Dermis microvascular lymphatic vessel endothelial cell (primary cell): ENCODE data around the gene ERRFI1. TPM values are rescaled to one million over a fixed set of nuclear protein-coding genes. Genes with fewer than 3 reads are reported as not detected.

Experiments used
- DNase-seq, 2 donors: peaks; one replicate each; pipeline versions ENCODE4 v3.0.0 to v3.0.0-alpha.2; 2010; ENCODE audit warnings: low read depth in 2 of 2
- total RNA-seq: library from RNA; depleted of rRNA; stranded (reverse); fragments of >200 nt; gene quantifications from 2 replicates; pipeline ENCODE4 v1.2.1, GENCODE V29; 2014

Gene ERRFI1
- total RNA-seq, 1 donor from 2014 or later: 31.8 TPM

DNA sequence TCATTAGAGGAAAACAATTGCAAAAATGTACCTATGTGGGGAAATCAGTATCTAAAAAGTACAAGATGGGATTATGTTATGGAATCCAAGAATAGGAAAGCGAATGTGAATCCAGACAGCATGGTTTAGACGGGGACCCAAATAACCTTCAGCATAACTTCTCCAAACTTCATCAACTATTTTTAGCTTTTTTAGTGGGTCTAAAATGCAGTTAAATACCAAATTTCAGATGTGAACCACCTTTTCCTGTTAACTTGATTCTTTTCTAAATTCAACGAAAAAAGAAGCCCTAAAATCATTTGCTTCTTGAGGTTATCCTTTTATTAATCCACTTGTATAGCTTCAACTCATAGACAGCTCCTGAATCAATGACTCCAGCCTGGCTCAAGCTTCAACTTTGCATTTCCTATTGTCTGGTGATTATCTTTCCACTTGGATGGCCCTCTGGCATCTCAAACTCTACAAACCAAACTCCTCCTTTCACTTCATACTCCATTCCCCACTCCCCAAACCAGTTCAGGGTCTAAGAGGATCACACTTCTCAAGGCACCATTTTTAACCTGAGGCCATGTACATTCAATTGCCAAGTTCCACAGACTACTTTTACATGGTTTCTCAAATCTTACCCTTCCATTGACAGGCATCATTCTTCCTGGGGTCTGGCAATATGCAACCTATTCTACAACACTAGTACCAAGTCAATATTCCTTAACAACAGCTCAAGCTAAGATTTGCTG, 7.4 kb downstream of the ERRFI1 start:
- no peak for DNase-seq

DNA sequence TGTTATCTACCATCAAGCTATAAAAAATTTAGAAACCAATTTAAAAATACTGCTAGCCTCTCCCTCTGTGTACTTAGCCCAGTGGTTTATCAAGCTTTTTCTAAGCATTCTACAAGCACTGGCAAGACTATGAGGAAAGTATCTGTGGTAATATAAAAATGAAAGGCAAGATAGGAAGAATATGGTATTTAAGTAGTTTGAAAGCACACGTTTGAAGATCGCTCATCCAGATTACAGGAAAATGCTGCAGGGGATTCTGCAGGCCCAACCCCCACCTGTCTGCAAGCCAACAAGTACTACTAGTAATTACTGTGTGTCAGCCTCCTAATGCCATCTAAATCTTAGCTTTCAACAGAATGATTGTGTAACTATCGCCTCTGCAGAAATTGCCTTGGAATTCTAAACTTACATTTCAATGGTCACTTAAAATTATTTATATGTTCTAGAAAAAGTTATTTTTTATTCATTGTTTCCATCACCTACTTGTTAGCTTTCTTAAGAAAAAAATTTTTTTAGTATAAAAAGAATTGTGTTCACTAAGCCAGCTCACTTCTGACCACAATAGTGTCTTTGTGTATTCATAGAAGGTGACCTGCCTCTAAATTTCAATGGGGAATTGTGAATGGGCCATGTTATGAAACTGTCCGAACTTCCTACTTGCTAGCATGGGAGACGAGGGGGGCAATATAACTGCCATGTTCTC, 8.5 kb downstream of the ERRFI1 start:
- no peak for DNase-seq

DNA sequence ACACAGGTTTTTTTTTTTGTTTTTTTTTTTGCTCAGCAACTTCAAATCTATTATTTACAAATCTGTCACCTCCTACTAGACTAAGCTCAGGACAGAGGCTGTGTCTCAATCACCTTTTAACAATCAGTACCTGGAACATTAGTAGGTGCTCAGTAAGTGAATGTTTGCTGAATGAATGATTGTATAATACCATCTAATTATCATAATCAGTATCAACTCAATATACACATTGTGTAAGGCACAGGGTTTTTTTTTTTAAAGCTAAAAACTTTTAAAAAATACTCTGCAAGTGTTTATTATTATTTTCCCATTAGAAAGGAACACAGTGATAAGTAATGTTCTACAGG, 9.2 kb downstream of the ERRFI1 start:
- no peak for DNase-seq

DNA sequence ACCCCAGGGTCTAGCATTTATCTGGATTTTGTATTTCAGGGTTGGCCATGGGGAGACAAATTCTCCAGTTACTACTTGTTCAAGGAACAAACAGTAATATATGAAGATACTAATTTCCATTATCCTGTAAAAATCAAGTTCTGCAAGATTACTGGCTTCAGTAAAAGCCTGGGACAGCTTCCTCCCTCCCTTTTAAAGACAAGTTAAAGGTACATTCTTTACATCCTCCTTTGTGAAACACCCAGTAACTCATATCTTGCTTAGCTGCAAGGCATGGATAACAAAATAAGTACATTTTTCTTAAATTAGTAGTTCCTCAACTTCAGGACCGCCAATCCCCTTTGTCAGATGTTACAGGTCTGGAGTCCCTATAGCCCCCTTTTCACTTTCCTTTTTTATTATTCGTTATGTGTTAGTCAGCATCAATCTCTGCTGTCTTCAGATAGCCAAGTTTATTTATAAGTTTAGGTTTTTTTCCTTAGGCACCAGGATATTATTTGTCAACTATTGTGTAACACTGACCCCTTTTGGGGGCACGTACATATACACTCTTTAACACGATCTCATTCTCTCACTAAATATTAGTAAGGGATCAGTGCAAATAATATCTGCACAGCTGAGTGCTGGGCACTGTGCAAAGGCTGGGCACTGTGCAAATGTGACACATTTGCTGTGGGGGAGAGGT, 9.8 kb downstream of the ERRFI1 start:
- DNase-seq: no peak

DNA sequence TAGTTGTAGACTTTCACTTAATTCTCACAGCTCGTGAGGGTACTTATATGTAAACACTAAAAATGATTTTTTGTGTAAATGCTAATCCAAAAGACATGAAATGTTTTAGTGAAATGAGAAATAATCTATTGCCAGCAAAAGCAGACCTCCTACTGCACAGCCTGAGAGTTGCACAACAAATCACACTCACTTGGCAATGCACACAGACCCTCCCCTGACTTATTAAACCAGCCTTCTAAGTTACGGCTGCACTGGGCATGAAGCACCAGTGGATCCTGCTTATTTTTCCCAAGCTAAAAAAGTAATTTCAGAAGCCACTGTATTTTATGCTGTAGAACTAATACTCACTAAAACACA, 10.3 kb downstream of the ERRFI1 start:
- DNase-seq: no peak

DNA sequence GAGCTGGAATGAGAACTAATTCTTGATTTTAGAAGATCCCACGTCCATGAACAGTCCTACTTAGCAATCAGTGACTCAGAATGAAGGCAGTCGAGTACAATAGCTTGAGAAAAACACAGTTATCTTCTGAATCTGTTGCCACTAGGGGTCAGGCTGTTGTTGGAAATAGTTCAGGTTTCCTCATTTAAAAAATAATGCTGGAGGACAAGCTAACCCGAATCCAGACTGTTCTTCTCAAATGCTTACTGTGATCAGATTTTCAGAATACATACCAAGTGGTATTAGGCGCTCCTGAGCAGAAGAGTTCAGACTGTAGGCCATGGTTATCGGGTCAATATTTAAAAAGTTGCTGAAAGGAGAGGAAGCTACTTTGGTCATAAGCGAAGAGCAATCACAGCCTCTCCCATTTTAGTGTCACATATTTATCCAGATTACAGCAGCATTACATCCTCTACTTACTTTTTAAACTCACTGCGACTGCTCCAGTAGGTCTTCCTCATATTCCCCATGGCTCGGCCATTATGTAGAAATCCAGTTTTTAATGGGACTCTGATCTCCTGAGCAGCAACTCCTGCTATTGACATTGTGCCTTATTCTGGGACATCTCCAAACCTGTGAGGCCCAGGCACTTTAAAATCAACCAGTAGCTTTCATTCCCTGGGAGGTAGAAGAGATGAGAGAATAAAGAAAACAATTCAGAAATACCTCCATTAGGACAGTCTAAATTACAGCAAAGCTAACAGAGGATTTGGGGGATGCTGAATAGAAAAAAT, 10.9 kb downstream of the ERRFI1 start:
- DNase-seq: peak; percentile 47 to 88

DNA sequence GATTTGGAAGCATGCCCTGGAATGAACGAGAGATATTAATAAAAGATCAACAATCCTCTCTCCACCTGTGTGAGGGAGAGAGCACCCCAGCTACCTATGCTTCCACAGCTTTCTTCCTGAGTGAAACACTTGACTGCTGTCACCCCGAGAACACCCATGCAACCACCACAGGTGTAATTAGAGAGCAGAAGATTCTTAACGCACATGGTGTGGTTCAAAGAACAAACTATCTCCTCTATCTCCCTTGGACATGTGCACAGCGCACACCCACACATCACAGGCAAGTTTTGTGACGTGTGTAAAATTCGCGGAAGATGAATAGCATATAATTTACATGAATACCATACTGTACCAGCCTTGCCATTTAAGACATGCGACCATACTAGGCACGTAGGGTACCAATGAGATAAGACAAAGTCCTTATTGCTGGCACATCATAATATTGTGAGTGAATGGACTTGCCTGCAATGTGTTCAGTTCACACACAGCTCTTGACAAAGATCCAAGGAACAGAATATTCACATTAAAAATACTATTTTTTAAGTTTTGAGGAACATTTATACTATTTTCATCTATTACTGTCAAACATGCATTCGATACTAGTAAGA, 11.6 kb downstream of the ERRFI1 start:
- DNase-seq: no peak

DNA sequence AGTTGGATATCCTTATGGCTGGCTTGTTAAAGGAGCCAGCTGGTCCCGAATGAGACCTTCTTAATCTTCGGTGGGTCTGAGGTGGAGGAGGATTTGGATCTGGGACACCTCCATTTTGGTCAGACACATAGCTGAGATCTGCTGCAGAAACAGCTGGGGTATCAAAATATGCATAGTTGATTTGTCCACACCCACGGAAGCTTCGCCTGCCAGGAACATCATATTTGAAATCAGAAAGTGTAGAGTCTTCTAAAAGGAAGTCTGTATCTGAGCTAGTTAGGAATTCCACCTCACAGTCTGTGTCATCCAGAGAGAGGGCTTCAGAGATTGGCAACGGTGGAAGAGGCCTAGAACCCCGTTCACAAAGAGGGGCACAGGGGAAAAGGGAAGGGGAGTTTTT, 12.3 kb downstream of the ERRFI1 start:
- no peak for DNase-seq

DNA sequence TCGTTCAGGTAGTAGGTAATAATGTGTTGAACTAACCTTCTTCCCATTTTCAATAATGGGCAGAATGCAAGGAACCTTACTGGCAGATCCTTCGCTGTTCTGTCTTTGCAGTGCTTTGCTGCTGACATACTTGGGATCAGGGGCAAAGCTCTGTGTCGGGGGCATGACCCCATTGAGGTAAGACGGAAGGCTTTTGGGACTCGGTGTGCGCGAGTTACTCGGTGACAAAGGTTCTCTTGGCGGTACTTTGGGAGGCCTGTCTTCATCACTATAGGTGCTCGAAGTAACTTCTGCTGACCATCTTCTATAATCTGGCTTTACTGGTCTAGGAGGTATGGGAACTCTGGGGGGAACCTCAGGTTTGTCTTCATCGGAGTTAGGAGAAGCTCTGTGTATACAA, 12.7 kb downstream of the ERRFI1 start:
- DNase-seq: no peak

DNA sequence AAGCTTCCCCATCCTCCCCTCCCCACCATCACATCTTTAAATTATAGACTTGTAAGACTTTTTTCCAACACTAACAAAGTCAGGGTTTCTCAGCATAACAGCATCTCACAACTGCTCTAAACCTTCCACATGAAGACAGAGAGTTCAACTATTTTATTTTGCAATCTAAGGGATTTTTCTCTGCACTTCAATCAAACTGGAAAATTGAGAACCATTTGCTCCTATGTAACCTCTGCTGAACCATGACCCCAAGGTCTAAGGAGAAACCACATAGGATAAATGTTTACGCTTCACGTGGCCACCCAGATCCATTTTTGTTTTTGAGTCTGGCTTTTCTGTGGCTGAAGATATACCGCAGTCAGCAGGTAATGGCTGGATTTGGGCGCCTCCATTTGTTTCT, 13.2 kb downstream of the ERRFI1 start:
- no peak for DNase-seq

DNA sequence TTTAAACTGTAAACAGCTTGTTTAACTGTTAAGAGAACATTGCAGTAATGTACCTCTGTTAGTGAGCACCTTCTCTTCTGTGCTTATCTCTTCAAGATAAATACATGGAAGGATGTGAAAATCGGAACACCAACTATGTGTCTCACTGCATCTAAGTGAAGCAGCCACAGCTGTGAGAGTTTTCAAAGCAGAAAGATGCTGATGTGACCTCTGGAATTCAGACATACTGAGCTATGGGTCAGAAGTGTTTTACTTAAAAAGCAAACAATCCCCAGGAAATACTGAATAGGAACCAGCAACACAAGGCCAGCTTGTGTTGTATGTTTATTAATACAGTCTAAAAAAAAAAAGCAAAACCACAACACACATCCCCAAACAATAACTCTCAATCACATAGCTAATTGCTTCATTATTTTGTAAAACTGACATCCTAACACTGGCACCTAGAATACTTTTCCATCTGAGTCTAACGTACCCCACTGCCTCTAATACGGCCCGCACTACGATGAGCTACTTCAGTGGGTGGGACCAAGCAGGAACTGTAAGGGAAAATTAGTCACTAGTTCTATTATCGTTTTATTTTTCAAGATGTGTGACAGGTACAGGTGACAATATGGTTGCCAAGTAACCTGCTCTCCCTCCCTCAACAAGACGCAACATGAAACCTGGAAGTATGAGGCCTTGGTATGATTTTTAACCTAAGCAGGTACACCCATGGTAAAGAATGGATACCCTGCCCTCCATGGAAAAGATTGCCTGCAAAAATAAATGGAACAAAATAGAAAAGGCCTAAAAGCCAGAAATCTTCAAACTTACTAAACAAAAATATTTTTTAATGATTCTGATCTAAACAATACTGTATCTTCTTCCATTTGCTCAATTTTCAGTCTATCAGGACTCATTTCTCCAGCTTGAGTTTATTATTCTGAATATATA, 13.9 kb downstream of the ERRFI1 start:
- no peak for DNase-seq

DNA sequence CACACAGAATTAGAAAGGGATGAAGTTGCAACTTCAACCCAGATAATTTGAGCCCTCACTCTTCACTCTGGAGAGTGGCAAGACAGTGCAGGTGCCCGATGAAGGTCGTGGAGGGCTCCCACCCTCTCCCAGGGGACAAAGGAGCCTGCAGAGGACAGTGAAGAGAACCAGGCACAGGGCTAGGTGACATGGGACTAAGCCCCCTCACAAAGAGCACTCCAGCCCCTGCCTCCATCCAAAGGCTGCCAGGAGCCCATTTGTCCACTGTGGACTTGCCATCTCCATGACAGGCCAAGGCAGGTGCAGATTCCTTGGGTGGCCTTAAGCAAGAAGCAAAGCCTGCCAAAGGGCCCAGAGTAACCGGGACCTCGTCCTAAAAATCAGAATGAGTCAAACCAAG, 15.1 kb downstream of the ERRFI1 start:
- DNase-seq: no peak

DNA sequence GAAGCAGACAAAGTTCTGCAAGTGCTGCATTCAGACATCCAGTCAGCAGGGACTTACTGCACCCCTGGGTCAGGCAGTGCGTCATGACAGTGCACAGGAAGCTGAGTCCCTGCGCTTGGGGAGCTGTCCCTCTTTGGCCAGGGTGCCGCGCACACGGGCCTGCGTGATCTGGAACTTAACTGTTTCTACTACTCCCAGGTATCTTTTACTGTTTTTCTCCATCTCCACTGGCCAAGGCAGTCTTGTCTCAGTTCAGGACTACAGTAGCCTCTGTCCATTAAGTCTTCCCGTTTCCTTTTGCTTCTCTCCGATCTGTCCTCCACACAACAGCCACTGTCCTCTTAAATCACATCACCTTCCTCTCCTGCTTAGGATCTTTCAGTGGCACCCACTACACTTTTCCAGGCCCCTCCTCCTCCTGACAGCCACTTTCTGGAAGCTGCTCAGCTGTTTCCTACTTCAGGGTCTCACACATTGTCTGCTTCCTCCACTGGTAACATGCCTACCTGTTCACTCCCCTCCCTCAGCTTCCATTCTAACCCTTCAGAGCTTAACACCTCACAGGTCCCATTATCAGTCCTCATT, 15.9 kb downstream of the ERRFI1 start:
- DNase-seq: no peak

DNA sequence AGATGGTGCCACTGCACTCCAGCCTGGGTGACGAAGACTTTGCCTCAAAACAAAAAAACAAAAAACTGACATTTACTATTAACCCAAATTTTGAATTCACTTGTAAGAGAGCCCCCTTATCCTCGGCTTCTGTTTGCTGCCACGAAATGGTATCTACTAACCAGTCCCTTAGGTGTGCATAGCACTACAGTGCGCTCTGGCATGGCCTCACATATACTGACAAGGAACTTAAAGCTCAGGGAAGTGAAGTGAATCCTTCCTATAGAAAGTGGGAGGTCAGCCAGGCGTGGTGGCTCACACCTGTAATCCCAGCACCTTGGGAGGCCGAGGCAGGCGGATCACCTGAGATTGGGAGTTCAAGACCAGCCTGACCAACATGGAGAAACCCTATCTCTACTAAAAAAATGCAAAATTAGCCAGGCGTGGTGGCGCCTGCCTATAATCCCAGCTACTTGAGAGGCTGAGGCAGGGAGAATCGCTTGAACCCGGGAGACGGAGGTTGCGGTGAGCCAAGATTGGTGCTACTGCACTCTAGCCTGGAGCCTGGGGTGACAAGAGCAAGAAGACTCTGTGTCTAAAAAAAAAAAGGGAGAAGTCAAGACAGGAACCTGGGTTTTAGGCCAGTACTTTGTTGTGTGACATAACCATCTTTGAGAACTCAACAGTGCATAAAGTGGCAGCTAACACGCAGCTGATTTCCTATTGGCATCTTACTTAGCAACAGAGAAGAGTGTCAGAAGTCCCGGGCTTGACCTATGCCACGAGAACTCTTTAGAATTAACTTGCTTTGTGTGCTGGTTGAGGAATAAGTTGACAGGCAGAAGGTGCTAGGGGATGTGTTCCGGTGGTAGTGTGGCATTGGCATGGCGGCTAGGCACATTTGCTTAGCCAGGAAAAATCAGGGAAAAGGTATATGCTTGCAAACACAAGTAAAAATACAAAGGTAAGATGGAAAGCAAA, 16.8 kb downstream of the ERRFI1 start:
- DNase-seq: no peak

DNA sequence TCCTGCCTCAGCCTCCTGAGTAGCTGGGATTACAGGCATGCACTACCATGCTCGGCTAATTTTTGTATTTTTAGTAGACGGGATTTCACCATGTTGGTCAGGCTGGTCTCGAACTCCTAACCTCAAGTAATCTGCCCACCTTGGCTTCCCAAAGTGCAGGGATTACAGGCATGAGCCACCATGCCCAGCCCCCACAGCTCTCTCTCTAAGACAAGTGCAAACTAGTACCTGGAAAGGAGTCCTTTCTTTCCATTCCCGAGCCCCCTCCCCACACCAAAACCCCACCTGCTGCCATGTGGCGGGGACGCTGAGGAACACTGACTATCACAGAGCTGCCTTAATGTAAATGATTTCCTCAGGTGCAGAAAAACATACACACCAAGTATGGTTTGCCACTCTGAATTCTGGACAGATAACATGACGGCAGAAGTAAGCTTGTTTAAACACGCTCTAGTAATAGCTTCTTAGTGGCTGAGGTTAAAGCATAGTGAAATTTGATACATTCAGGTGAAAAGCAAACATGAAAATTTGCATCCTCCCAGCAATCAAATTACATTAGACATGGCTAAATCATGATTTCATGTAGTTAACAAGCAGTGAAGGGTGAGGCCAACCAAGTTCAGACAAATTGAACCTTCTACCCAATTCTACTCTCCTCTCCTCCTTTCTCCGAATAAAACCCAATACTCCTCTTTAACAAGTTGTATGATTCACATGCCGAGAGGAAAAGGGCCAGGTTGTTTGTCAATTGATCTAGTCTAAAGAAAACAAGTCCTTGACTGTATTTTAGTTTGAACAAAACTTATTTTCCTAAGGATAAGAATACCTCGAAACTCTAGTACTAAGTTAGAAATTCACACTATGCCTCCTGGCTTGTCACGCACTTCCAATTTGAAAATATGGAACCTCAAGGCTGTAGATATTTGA, 19.8 kb downstream of the ERRFI1 start:
- no peak for DNase-seq

DNA sequence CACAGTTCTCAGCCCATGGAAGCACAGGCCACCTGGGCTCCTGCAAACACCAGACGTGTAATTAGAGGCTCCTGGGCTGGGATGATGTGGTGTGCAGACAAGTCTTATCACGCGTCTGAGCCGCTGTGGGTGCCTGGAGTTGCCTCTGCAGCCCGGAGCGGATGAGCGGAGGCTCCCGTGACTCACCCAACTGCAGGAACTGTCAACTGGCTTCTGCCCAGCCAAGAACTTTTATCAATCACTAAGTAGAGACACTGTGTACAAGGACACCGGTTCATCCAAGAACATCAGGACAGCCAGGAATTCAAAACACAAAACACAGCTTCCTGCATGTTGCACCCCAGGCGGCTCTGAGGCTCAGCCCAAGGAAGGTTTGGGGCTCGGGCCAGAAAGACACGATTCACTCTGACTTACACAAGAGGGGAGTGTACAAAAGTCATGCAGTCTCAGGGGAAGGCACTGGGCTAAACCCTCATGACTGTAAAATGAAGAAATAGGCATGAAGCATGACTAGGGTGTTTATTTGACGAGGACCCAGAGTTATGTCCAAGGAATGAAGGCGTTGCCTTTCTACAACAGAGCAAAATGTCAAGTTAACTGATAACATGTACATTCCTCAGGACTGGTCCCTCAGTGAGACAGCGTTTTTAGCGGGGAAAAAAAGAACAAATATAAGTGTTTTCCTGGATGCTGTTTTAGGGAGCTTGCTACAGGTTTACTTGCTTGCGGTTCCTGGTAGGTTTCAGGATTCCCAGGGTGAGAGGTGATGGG, 21.1 kb downstream of the ERRFI1 start:
- peak in 1 of 2 donors; percentile 84 for DNase-seq
